NCI-H446 (cell line): Measurements from ENCODE around the gene OXLD1.

Source experiments
- DNase-seq, 2 experiments: peaks; one replicate each; lab custom pipeline; 2025; lab: John Stamatoyannopoulos, UW

Gene OXLD1

GRCh38 chr17:81666342-81667191 is at the start of gene OXLD1, which contains the start of gene CCDC137:
OXLD1 (minus strand) TSS chr17:81666605; CDS start chr17:81666577, 28 bp downstream.
CCDC137 (plus strand) TSS chr17:81666737; CDS start chr17:81666767, 30 bp downstream.
- DNase-seq: peak; percentile 92 to 98

GRCh38 chr17:81715107-81715871 is 48.9 kb upstream of the OXLD1 start:
- no peak for DNase-seq

GRCh38 chr17:81714412-81715106 is 48.2 kb upstream of the OXLD1 start:
- no peak for DNase-seq

- DNase-seq: peak in 1 of 2 experiments; percentile 22
Measured at GRCh38 chr17:81713556-81714411, 47.4 kb upstream of the OXLD1 start.

- no peak for DNase-seq
Measured at GRCh38 chr17:81713004-81713555, 46.7 kb upstream of the OXLD1 start.

- peak in 1 of 2 experiments; percentile 39 for DNase-seq
Measured at GRCh38 chr17:81712468-81713003, 46.1 kb upstream of the OXLD1 start.

- peak; percentile 63 to 89 for DNase-seq
Measured at GRCh38 chr17:81711814-81712467, 45.5 kb upstream of the OXLD1 start, which contains the start of gene SLC25A10. SLC25A10 (plus strand) TSS chr17:81712284; CDS start chr17:81712427, 143 bp downstream.

- DNase-seq: no peak
Measured at GRCh38 chr17:81710514-81711308, 44.3 kb upstream of the OXLD1 start.

- DNase-seq: no peak
Measured at GRCh38 chr17:81708739-81709185, 42.4 kb upstream of the OXLD1 start.

GRCh38 chr17:81707725-81708646 is 41.6 kb upstream of the OXLD1 start:
- no peak for DNase-seq

GRCh38 chr17:81706757-81707624 is 40.6 kb upstream of the OXLD1 start:
- no peak for DNase-seq

- no peak for DNase-seq
Measured at GRCh38 chr17:81706232-81706611, 39.8 kb upstream of the OXLD1 start.

- no peak for DNase-seq
Measured at GRCh38 chr17:81705518-81706231, 39.3 kb upstream of the OXLD1 start.

GRCh38 chr17:81703747-81704654 is 37.6 kb upstream of the OXLD1 start:
- DNase-seq: no peak
